ENCODE results near the gene RBM24.
"Not testable (repeated sequence)": the region's sequence is repeated elsewhere in the genome, so short reads cannot be mapped to it uniquely, and the experiment has no call there.

The RBM24 gene

DNA sequence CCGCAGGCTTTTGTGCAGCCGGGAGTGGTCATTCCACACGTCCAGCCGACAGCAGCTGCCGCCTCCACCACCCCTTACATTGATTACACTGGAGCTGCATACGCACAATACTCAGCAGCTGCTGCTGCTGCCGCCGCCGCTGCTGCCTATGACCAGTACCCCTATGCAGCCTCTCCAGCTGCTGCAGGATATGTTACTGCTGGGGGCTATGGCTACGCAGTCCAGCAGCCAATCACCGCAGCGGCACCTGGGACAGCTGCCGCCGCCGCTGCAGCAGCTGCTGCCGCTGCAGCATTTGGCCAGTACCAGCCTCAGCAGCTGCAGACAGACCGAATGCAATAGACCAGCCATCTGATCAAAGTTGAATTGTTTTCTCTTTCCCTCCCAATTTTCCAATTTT is 10.6 kb downstream of the RBM24 start:
- DNase-seq (ENCODE audit: low read depth): no peak

DNA sequence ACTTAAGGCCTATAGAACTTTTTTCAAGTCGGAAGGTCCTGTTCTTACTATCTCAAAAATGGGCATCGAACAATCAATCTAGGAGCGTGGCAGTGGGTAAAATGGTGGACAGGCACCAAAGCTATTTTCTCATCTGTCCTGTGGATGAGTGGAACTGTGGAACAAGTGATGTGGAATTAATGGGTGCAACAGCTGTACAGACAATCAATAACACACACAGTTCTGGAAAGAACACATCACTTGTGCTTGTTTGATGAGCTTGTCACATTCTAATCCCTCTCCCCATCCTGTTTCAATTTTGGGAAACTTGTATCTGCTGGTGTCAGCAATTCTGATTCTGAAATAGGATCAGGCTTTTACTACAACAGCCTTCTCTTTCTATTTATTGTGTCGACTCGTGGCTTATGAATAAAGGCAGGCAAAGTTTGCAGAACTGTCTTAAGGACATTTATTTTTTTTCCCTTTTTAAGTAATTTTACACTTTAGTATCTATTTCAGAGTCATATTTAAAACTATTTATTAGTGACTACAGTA is 11.5 kb downstream of the RBM24 start:
- DNase-seq (ENCODE audit: low read depth): no peak

DNA sequence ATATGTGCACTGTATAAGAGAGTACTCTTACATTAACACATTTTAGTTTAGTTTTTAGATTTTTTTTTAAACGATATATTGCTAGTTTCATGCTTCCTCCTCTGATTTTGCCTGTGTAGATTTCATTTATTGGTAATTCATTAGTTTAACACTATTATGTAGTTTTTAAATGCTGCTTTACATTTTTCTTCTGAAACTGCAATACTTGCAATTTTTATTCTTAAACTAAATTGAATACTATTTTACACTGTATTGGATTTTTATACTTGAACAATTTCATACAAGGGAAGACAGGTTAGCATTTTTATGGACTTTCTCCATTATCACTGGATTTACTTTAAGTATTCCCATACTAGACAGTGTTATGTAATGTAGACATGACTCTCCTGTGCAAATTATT is 12.2 kb downstream of the RBM24 start:
- DNase-seq (ENCODE audit: low read depth): no peak

DNA sequence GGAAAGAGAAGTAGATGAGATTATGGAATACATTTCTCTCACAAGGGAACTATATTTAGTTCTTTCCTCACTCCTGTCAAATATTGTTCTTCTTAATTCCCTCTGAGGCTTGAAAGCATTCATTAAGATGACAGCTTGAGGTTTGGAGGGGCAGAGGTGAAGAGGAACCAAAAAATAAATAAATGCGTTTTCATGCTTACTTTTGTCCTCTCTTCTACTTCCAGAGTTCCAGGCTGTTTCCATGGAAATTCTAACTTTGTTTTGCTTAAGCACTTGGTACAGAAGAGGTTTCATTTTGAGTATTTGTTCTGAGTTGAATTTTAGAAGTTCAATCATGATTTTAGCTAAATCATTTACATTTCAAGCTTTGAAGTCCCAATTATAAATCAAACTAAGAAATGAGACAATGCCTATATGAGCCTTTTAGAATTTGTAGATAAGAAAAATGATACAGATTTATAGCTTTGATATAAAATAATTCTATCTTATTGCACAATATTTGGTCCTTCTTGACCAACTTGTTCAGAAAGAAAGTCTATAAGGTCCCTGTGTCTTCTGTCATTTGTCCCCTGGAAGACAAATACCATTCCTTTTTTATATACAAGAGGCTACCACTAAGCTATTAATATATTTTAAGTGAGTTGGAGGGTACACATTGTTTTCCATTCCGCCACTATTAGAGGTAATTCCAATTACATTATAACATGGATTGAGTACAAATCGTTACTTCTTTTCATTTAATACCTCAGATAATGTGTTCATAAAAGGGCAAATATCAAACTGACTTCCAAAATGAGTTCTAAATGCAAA is 16.3 kb downstream of the RBM24 start:
- peak; percentile 20 for DNase-seq (ENCODE audit: low read depth)

DNA sequence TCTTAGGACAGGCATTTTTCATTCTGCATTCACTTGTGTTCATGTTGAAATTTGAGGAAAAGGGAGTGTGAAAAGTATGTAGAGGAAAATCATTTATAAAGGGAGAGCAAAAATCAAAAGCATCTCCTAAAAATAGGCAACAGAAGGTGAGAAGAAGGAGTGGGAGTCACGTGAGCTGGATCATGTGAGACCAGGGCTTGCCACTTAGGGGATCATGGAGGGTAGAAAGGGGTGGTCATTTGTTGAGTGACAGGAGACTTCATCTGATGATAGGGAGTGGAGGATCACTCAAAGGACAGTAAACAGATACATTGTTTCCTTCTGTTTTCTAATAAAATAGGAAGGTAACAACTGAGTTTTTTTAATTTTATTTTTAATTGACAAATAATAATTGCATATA is 17.1 kb downstream of the RBM24 start:
- DNase-seq (ENCODE audit: low read depth): no peak

DNA sequence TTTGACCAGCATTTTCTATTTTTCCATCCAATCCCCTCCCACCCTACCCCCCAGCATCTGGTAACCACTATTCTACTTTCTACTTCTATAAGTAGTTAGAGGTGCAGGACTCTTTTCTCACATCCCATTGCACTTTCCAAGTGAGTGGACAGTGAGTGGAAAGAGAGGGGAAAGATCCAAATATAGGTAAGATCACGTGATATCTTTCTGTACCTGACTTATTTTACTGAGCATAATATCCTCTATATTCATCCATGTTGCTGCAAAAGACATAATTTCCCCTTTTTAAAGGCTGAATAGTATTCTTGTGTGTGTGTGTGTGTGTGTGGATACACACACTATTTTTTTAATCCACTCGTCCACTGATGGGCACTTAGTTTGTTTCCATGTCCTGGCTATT is 18.1 kb downstream of the RBM24 start:
- DNase-seq (ENCODE audit: low read depth): no peak

DNA sequence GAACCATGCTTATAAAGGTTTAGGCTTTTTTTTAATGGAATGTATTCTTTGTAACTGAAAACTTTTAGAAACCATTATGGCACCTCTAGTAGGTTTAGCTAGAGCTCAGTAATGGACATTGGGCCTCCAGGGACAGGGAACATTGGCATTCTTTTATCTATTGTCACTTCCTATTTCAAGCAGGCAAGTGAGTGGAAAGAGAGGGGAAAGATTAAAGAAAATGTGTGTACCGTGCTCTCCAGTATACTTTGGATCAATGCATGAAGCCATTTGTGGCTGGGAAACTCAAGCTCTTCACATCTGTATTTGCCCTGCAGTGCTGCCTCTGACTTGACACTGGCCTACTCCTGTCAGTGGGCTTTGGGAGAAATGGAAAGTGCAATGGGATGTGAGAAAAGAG is 18.6 kb downstream of the RBM24 start:
- no peak for DNase-seq (ENCODE audit: low read depth)

DNA sequence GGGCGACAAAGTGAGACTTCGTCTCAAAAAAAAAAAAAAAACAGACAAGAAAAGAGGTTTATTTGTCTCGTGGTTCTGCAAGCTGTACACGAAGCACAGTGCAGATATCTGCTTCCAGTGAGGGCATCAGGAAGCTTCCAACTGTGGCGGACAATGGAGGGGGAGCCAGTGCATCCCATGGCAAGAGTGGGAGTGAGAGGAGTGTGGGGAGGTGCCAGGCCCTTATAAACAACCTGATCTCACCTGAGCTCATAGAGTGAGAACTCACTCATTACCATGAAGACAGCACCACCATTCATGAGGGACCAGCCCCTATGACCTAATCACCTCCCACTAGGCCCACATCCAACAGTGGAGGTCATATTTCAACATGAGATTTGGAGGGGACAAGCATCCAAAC is 19.5 kb downstream of the RBM24 start:
- no peak for DNase-seq (ENCODE audit: low read depth)

DNA sequence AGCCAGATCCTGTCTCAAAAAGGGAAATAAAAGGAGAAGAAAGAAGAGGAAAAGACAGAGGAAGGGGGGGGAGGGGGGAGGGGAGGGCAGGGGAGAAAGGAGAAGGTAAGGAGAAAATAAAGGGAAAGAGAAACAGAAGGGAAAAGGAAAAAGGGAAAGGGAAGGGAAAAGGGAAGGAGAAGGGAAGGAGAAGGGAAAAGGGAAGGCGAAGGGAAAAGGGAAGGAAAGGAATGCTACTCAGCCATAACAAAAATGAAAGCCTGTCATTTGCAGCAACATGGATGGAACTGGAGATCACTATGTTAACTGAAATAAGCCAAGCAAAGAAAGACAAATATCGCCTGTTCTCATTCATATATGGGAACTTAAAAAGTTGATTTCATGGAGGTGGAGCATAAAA is 22.3 kb downstream of the RBM24 start:
- DNase-seq (ENCODE audit: low read depth): no peak

DNA sequence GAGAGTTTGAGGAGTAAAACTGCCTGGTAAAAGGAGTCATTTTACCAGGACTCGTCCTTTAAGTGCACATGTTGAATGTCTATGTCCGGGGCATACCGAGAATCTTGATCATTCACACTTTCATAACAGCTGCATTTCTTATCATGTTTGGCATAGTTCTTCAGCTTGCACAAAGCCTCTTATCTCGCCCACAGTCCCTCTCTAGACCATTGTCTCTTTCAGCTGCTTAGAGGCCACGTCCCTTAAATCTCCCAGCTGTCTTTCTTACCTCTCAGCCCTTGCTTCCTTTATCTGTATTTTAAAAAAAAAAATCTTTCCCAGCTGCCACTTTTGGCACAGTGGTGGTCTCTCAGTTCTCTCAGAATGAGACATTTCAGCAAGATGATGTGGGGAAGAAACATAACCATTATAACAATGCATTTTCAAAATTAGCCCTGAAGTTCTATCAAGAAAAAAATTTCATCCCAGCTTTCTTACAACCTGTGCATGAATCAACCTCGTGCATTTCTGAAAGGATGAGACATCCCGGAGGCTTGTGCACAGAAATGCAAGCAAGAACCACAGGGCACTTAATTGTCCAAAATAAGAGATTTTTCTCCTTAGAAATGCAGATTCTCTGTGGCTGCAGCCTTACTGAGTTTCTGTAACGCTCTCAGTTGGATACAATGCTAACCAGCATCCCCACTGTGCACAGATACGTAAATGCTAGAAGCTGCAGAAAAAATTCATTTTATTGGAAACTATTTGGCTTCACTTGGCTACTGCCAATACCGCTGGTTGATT is 24.2 kb downstream of the RBM24 start:
- no peak for DNase-seq (ENCODE audit: low read depth)

DNA sequence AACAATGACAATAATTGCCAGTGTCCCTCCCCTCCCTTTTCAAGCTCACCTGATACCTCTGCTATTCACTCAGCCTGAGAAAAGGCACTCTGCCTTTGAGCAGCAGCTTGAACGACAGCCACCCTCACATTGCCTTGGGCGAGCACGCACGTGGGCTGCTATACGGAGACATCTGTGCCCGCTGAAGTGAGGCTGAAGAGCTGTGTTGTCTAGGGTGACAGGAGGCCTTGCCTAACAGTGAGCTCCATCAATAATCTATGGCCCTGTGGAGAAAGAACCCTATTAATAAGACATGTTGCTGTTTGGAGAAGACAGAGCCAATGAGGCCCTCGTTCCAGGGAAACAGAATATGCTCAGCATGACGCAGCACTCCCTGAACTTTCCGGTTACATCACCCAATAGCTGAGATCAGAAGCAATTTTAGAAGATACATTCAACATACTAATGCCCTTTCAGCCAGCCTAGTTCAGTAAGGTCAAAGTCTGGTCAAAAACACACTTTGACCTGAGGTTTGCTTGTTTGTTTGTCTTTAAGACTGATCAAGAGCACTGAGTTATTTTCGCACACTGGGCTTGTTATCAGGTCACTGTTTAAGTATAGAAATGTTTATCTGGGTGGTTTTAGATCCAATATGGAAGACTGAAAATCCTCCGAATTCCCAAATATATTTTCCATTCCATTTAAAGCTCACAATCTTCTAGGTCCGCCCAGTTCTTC is 30.6 kb downstream of the RBM24 start:
- DNase-seq (ENCODE audit: low read depth): peak; percentile 78

DNA sequence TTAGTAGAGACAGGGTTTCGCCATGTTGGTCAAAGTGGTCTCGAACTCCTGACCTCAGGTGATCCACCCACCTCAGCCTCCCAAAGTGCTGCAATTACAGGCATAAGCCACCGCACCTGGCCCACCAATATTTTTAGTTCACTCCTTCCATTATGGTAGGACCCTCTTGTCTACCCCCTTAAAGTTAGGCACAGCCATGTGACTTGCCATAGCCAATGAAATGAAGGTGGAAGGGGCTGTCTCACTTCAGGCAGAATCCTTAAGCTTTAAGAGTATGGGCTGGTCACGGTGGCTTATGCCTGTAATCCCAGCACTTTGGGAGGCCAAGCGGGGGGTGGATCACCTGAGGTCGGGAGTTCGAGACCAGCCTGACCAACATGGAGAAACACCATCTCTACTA is 32.1 kb downstream of the RBM24 start:
- DNase-seq (ENCODE audit: low read depth): not testable (repeated sequence)

DNA sequence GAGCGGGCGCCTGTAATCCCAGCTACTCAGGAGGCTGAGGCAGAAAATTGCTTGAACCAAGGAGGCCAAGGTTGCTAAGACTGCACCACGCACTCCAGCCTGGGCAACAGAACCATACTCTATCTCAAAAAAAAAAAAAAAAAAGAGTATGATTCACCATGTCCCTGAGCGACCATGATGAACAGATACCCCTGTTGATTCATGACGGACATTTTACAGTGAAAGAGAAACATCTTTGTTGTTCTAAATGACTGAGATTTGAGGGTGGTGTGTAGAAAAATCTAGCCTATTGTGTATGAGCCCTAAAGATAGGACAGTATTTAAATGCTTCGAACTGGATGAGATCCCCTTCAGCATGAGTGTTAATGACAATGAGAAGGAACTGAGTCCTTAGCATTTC is 32.8 kb downstream of the RBM24 start:
- DNase-seq (ENCODE audit: low read depth): no peak

DNA sequence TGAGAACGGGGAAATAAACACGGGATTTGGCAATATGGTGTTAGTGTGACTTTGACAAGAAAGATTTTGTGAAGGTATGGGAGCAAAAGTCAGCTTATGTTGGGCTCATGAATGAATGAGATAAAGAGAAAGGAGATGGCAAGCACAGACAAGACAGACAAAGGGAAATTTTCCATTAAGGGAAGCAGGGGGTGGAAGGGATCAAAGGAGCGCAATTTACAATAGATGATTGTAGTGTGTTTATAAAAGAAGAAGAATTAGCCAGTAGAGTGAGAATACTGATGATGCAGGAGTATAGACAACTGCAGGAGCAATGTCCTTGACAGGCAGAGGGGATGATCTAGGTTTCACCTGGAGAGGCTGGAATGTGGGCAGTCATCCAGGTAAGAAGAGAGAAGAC is 34.1 kb downstream of the RBM24 start:
- DNase-seq (ENCODE audit: low read depth): no peak

DNA sequence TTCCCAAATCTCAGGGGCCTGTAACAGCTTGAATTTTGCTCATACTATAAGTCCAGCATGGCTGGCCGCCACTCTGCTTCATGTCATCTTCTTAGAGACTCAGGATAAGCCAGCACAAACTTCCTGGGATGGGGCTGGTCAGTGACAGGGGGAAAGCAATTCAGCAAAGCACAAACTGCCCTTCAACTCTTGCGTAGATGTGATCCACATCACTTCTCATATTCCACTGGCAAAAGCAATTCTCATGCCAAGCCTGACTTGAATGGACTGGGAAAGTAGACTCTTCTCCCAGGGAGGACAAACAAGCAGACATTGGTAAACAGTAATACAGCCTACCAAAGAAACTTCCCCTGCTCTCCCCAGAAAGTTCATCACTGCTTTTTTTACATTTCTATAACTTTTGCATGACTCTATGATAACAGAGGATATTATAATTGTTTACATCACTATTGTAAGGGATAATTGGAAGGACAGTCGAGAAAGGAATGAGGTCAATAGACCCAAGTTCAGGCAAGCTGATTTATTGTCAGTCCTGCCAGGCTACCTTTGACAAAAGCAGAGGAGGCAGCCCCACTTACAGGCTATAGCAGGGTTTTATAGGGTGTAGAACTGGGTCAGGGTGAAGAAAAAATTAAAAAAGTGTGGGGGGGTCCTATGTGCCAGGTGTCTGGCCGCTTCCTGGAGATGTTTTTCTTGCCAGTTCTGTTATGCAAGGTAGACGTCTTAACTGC is 37.4 kb downstream of the RBM24 start:
- peak; percentile 18 for DNase-seq (ENCODE audit: low read depth)

DNA sequence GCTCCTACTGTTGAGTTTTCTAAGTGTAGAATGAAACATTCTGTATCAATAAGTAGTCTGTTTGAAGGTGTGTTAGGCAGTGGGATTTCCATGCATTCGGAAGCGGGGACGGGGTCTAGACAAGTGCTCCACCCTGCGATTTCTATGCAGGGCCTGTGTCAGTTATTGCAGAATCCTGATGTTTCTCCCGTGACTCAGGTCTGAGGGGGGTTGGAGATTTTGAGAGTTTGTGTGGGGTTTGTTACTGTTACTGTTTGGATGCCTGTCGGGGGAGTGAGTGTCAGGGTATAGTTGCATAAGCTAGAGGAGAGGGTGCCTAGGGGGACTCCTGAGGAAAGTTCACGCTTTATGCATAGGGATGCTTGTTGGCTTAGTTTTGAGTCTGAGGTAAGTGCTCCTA is 39.1 kb downstream of the RBM24 start:
- DNase-seq (ENCODE audit: low read depth): not testable (repeated sequence)

DNA sequence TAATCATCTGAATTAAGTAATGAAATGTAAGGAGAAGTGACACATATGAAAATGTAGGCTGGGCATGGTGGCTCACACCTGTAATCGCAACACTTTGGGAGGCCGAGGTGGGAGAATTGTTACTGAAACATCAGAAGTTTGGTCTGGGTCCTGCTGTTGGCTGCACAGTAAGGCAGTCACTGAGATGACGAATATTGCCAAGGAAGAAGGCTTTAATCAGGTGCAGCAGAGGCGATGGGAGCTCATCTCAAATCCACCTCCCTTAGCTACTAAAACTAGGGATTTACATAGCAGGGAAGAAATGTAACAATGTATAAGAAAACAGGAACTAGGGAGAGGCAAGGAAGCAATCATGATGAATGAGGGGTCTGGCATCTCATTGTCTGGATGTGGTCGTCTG is 50.1 kb downstream of the RBM24 start:
- no peak for DNase-seq (ENCODE audit: low read depth)

DNA sequence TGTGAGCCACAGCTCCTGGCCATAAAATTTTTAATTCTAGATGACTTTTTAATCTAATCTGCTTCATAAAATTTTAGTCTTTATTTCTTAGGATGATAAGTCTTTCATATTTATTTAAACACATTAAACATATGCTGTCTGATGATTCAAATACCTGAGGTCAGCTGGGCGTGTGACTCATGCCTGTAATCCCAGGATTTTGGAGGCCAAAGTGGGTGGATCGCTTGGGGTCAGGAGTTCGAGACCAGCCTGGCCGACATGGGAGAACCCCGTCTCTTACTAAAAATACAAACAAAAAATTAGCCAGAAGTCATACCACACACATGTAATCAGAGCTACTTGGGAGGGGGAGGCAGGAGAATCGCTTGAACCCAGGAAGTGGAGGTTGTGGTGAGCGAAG is 53.1 kb downstream of the RBM24 start:
- no peak for DNase-seq (ENCODE audit: low read depth)

DNA sequence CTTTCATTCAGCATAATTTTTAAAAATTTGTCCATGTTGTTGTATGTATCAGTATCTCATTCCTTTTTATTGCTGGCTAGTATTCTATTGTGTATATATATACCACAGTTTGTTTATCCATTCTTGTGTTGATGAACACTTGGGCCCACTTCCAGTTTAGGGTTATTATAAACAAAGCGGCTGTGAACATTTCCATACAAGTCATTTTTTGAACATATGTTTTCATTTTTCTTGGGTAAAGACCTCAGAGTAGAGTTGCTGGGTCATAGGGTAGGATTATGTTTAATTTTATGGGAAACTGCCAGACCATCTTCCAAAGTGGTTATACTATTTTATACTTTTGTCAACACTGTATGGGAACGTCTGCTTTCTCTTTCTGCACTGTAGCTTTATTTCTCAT is 55.3 kb downstream of the RBM24 start:
- DNase-seq (ENCODE audit: low read depth): peak; percentile 98

DNA sequence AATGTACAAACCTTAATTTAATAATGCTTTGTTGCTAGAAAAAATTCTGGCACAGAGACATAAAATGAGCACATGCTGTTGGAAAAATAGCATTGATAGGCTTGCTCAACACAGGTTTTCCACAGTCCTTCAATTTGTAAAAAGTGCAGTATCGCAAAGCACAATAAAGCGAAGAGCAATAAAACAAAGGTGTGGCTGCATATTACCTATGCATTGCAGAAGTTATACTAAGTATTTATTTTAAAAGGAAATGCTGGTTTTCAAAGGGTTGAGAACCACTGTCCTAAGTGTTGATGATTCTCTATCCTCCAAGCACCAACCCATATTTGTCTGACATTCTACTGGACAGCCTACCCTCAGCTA is 58.1 kb downstream of the RBM24 start:
- DNase-seq (ENCODE audit: low read depth): no peak

DNA sequence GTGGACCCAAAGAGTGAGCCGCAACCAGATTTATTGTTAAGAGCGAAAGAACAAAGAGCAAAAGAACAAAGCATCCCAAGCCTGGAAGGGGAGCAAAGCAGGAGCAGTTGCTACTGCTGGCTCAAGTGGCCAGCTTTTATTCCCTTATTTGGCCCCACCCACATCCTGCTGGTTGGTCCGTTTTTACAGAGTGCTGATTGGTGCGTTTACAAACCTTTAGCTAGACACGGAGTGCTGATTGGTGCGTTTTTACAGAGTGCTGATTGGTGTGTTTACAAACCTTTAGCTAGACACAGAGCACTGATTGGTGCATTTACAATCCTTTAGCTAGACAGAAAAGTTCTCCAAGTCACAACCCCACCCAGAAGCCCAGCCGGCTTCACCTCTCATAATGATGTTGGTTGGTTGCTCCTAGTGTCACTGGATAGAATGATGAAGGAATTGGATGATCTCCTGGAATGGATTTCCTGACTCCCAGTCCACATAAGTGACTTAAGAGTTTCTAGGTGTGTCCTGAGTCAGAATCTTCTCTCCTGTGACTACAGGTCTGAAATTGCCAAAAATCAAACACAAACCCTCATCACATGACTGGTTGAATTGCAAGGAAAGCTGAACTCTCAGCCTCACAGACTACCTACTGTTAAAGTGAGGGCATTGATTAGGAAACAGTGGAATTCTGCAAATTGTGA is 60.1 kb downstream of the RBM24 start:
- DNase-seq (ENCODE audit: low read depth): no peak

Measured in fibroblast of gingiva (primary cell).